Nephron progenitor cell (in vitro differentiated cells): ENCODE measurements around the gene LGMN.

ENCODE experiments used
- DNase-seq: peaks from one replicate; pipeline ENCODE4 v3.0.0; 2021
- H3K27ac Mint-ChIP-seq: 2 replicates; pipeline ENCODE4 v1.8.0; 2021; ENCODE audit warnings: mild to moderate bottlenecking, moderate library complexity, mixed read lengths
- H3K27me3 Mint-ChIP-seq: 2 replicates; pipeline ENCODE4 v1.8.0; 2021; ENCODE audit warnings: mild to moderate bottlenecking, low read depth, mixed read lengths; ENCODE audit not compliant: poor library complexity
- H3K36me3 Mint-ChIP-seq: 2 replicates; pipeline ENCODE4 v1.8.0; 2021; ENCODE audit warnings: low read depth, mixed read lengths
- H3K4me1 Mint-ChIP-seq: 2 replicates; pipeline ENCODE4 v1.8.0; 2021; ENCODE audit warnings: mixed read lengths
- H3K4me3 Mint-ChIP-seq: 2 replicates; pipeline ENCODE4 v1.8.0; 2021; ENCODE audit warnings: mild to moderate bottlenecking, moderate library complexity, mixed read lengths
- H3K9me3 Mint-ChIP-seq: 2 replicates; pipeline ENCODE4 v1.8.0; 2021; ENCODE audit warnings: mild to moderate bottlenecking, moderate library complexity, mixed read lengths
- TF ChIP-seq, protein P1 (sequence below): fragments of 200-600 bp; sonication (generic); IDR thresholded peaks from 2 replicates; pipeline ENCODE4 v1.5.0; 2021; ENCODE audit warnings: antibody characterized with exemption

LGMN gene

GRCh38 chr14:92686900-92687427 is 61.5 kb downstream of the LGMN start:
- TF ChIP-seq, protein P1, sequence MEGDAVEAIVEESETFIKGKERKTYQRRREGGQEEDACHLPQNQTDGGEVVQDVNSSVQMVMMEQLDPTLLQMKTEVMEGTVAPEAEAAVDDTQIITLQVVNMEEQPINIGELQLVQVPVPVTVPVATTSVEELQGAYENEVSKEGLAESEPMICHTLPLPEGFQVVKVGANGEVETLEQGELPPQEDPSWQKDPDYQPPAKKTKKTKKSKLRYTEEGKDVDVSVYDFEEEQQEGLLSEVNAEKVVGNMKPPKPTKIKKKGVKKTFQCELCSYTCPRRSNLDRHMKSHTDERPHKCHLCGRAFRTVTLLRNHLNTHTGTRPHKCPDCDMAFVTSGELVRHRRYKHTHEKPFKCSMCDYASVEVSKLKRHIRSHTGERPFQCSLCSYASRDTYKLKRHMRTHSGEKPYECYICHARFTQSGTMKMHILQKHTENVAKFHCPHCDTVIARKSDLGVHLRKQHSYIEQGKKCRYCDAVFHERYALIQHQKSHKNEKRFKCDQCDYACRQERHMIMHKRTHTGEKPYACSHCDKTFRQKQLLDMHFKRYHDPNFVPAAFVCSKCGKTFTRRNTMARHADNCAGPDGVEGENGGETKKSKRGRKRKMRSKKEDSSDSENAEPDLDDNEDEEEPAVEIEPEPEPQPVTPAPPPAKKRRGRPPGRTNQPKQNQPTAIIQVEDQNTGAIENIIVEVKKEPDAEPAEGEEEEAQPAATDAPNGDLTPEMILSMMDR, result peak; percentile 98
- no peaks in the 10 kb centered on the region for H3K9me3 Mint-ChIP-seq
- no peak overlapping the region for H3K27ac Mint-ChIP-seq
- peak overlapping the region; percentile 40 for H3K4me3 Mint-ChIP-seq
- no peaks in the 10 kb centered on the region for H3K4me1 Mint-ChIP-seq
- no peaks in the 10 kb centered on the region for H3K36me3 Mint-ChIP-seq
- peaks cover 51% of the 10 kb centered on the region for H3K27me3 Mint-ChIP-seq
- DNase-seq, result peak; percentile 94

DNA sequence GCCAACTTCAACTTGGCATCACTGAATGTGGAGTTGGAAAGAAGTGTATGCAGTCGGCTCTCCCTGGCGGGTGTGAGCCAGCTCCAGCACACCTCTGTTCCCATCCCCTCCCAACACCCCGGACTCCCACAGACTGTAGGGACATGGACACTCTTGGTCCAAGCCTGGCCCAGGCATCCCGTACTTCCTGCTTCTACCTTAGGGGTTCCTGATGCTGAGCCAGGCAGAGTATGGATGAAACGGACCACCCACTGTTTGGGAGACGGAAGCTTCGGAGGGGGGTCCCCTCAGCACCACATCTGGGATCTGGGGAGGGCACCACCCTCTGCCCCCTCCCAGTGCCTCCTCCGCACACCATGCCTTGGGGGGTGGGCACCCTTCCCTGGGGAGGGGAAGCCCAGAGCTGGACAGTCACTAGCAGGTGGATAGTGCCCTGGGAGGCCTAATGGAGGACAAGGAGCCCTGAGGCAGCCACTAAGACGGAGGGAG is 62.0 kb downstream of the LGMN start:
- Mint-ChIP-seq H3K9me3 (no peaks in the 10 kb centered on the region), H3K27ac (no peak overlapping the region), H3K4me3 (no peak overlapping the region), H3K27me3 (peaks cover 51% of the 10 kb centered on the region), H3K4me1 (no peaks in the 10 kb centered on the region), H3K36me3 (no peaks in the 10 kb centered on the region)
- no peak for DNase-seq
- TF ChIP-seq, protein P1, result no peak

DNA sequence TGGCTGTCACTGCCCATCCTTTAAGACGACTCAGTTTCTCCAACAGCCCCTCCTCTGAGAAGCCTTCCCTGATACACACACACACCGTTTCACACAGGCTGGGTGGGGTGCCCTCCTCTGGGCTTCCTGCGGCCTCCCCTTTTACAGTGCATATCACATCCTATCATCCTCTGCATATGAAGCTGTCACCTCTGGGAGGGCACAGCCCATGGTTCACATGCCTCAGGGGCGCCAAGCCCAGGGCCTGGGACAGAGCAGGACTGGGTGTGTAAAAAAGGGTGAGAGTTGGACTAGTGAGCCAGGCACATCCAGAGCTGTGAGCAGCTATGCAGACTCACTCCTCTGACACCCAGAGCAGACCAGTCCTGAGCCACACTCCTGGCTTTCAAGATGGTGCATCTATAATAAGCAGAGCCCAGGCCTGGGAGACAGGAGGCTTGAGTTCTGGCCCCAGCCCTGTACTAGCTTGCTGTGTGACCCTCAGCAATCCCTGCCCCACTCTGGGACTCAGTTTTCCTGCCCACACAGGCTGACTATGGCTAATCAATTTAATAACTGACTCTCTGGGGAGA is 62.6 kb downstream of the LGMN start:
- no peaks in the 10 kb centered on the region for H3K36me3 Mint-ChIP-seq
- no peak for DNase-seq
- H3K27me3 Mint-ChIP-seq, result peaks cover 54% of the 10 kb centered on the region
- H3K4me3 Mint-ChIP-seq, result no peak overlapping the region
- TF ChIP-seq, protein P1, result no peak
- H3K27ac Mint-ChIP-seq, result no peak overlapping the region
- H3K4me1 Mint-ChIP-seq, result no peaks in the 10 kb centered on the region
- no peaks in the 10 kb centered on the region for H3K9me3 Mint-ChIP-seq

DNA sequence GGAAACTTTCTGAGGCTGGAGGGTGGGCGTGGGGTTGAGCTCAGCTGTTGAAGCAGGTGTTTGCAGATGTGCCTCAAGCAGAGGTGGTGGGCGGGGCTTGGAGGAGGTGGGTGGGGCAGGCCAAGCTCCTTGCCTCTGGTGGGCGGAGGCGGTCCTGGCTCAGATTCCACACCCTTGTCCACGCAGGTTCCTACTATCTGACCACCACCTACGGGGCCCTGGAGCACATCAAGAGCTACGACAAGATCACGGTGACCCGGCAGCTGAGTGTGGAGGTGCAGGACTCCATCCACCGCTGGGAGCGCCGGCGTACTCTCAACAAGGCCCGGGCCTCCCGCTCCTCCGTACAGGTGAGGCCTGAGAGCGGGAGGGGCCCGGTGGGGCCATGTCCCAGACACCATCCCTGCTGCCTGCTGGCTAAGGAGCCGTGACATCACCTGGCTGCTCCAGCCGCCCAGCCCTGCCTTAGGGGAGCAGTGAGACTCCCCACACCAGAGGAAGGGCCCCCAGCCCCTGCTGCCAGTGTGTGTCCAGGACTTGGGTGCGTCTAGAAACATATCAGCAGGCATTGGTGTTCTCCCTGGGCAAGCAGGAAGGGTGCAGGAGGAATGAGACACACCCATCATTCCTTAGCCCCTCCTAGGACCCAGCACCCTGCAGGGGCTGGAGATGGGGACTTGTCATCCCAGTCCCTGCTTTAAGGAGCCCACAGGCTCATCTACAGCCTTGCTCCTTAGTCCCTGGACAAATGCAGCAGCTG is 63.4 kb downstream of the LGMN start:
- no peaks in the 10 kb centered on the region for H3K9me3 Mint-ChIP-seq
- no peak overlapping the region for H3K4me3 Mint-ChIP-seq
- DNase-seq, result peak; percentile 40
- H3K36me3 Mint-ChIP-seq, result no peaks in the 10 kb centered on the region
- peaks cover 45% of the 10 kb centered on the region for H3K27me3 Mint-ChIP-seq
- H3K27ac Mint-ChIP-seq, result no peak overlapping the region
- TF ChIP-seq, protein P1, result no peak
- no peaks in the 10 kb centered on the region for H3K4me1 Mint-ChIP-seq

GRCh38 chr14:92683041-92683440 is 65.4 kb downstream of the LGMN start:
- Mint-ChIP-seq H3K27ac (no peak overlapping the region), H3K4me1 (no peaks in the 10 kb centered on the region), H3K4me3 (no peak overlapping the region), H3K36me3 (no peaks in the 10 kb centered on the region), H3K27me3 (peaks cover 28% of the 10 kb centered on the region), H3K9me3 (no peaks in the 10 kb centered on the region)
- DNase-seq, result no peak
- TF ChIP-seq, protein P1, result no peak
